NCI-H345 (cell line): Measurements from ENCODE around the gene APOBEC3B.
"Not testable (repeated sequence)": the region's sequence is repeated elsewhere in the genome, so short reads cannot be mapped to it uniquely, and the experiment has no call there.

Experiments used
- DNase-seq: peaks from one replicate; lab custom pipeline; 2025; lab: John Stamatoyannopoulos, UW

Gene APOBEC3B

GRCh38 chr22:39031434-39032295, 49.5 kb downstream of the APOBEC3B start:
- DNase-seq, result not testable (repeated sequence)

GRCh38 chr22:39037071-39037470, 54.9 kb downstream of the APOBEC3B start:
- DNase-seq, result not testable (repeated sequence)

- no peak for DNase-seq
Measured at GRCh38 chr22:39039306-39040126, 57.4 kb downstream of the APOBEC3B start.

GRCh38 chr22:39040155-39040537, 58.0 kb downstream of the APOBEC3B start:
- DNase-seq, result not testable (repeated sequence)

GRCh38 chr22:39040538-39041296, 58.6 kb downstream of the APOBEC3B start, which contains the start of gene APOBEC3F:
TSS of gene APOBEC3F (plus strand) at chr22:39040864. CDS start at chr22:39040961, 97 bp downstream.
- not testable (repeated sequence) for DNase-seq

GRCh38 chr22:39041908-39042307, 59.8 kb downstream of the APOBEC3B start:
- no peak for DNase-seq
